Measurements from ENCODE around the gene NDST3. TPM values are rescaled to one million over a fixed set of nuclear protein-coding genes. Genes with fewer than 3 reads are reported as not detected.

The NDST3 gene
- polyA plus RNA-seq, 1 of the 3 experiments (the other 2 are of a cell fraction), result 1.2 TPM

- no peak overlapping the region for H3K4me3 ChIP-seq (ENCODE audit: low read depth in 2 of 2, low read length in 1 of 2)
- no peak overlapping the region for H2AFZ ChIP-seq (ENCODE audit: low read depth)
- H3K79me2 ChIP-seq (ENCODE audit: insufficient read depth), result no peaks in the 10 kb centered on the region
- H3K9me3 ChIP-seq, result peaks cover 7% of the 10 kb centered on the region; the same call in 1 of the 2 replicates
- H3K27me3 ChIP-seq (ENCODE audit: insufficient read depth), result no peaks in the 10 kb centered on the region
- no peak overlapping the region for H3K4me2 ChIP-seq
- H3K4me1 ChIP-seq (ENCODE audit: control insufficient read depth in 1 of 2, insufficient read depth in 2 of 2, low read depth in 1 of 2, low read length in 1 of 2), result no peaks in the 10 kb centered on the region
- ChIA-PET CTCF (interaction anchor here (0.7 to 2.6 kb wide), 5 partner anchors 16 to 837 kb away, joined by 3 to 18 read pairs (median 5); no protein-coding TSS in a partner anchor), POLR2A (no interaction called here)
- 55% methylated on average over 8 of the region's 8 CpGs for WGBS (ENCODE audit: low lambda C conversion rate)
- no peaks in the 10 kb centered on the region for H3F3A ChIP-seq (replicated peaks; ENCODE audit: insufficient read depth)
- H3K36me3 ChIP-seq (replicated peaks in 1 of 2; ENCODE audit: control insufficient read depth in 1 of 2, insufficient read depth in 2 of 2, low read length in 1 of 2), result peaks cover 0 to 3% of the 10 kb centered on the region in 2 experiments
- H4K20me1 ChIP-seq (ENCODE audit: insufficient read depth), result no peaks in the 10 kb centered on the region
- peak; percentile 24 for DNase-seq
- TF ChIP-seq POLR2AphosphoS5 (IDR thresholded peaks at IDR 0.05; ENCODE audit: low read depth, low read length), result no peak
- peak; percentile 68 for TF ChIP-seq CTCF (IDR thresholded peaks at IDR 0.05)
- peak; percentile 49 for TF ChIP-seq RAD21 (IDR thresholded peaks at IDR 0.05; ENCODE audit: low read length)
- peak; percentile 64 for TF ChIP-seq SMC3 (IDR thresholded peaks at IDR 0.05; ENCODE audit: low read depth, low read length)
- no peak overlapping the region for H3K27ac ChIP-seq (ENCODE audit: low read depth in 2 of 2, low read length in 1 of 2)
- no peak overlapping the region for H3K9ac ChIP-seq
- no peaks in the 10 kb centered on the region for H3K9me2 ChIP-seq
These were observed 42.9 kb downstream of the NDST3 start for GRCh38 chr4:118076958-118077766.

GRCh38 chr4:118077767-118078105 is 43.5 kb downstream of the NDST3 start:
- H3F3A ChIP-seq (replicated peaks; ENCODE audit: insufficient read depth), result no peaks in the 10 kb centered on the region
- no peak overlapping the region for H3K4me2 ChIP-seq
- H3K9me3 ChIP-seq, result peaks cover 7% of the 10 kb centered on the region; the same call in 1 of the 2 replicates
- no peak overlapping the region for H3K4me3 ChIP-seq (ENCODE audit: low read depth in 2 of 2, low read length in 1 of 2)
- ChIA-PET CTCF (interaction anchor here (1.4 to 2.6 kb wide), 3 partner anchors 17 to 146 kb away, joined by 5 to 18 read pairs (median 5); no protein-coding TSS in a partner anchor), POLR2A (no interaction called here)
- no peak for TF ChIP-seq RXRA (IDR thresholded peaks at IDR 0.05; ENCODE audit: borderline replicate concordance, low read depth)
- no peak for TF ChIP-seq GATA2 (CRISPR knock-in tag; IDR thresholded peaks at IDR 0.05)
- TF ChIP-seq USF2 (IDR thresholded peaks at IDR 0.05; ENCODE audit: borderline replicate concordance, low read depth, low read length), result no peak
- TF ChIP-seq ZBTB33 (IDR thresholded peaks at IDR 0.05; ENCODE audit: borderline replicate concordance, low read depth), result no peak
- no peaks in the 10 kb centered on the region for H3K9me2 ChIP-seq
- WGBS (ENCODE audit: low lambda C conversion rate), result 46% methylated on average over 3 of the region's 3 CpGs
- no peaks in the 10 kb centered on the region for H3K4me1 ChIP-seq (ENCODE audit: control insufficient read depth in 1 of 2, insufficient read depth in 2 of 2, low read depth in 1 of 2, low read length in 1 of 2)
- peaks cover 0 to 3% of the 10 kb centered on the region in 2 experiments for H3K36me3 ChIP-seq (replicated peaks in 1 of 2; ENCODE audit: control insufficient read depth in 1 of 2, insufficient read depth in 2 of 2, low read length in 1 of 2)
- H3K79me2 ChIP-seq (ENCODE audit: insufficient read depth), result no peaks in the 10 kb centered on the region
- H2AFZ ChIP-seq (ENCODE audit: low read depth), result no peak overlapping the region
- no peak for DNase-seq
- H4K20me1 ChIP-seq (ENCODE audit: insufficient read depth), result no peaks in the 10 kb centered on the region
- no peaks in the 10 kb centered on the region for H3K27me3 ChIP-seq (ENCODE audit: insufficient read depth)
- no peak overlapping the region for H3K9ac ChIP-seq
- no peak overlapping the region for H3K27ac ChIP-seq (ENCODE audit: low read depth in 2 of 2, low read length in 1 of 2)

Measured in SK-N-SH (cell line).